Gastrocnemius medialis (tissue), 4 donors: ENCODE data around the gene PXDN.

Experiments used
- POLR2A ChIP-seq, 2 donors: fragments of 450-650 bp; IDR thresholded peaks; one replicate each; pipeline ENCODE4 v1.6.1; 2017; ENCODE audit warnings: antibody characterized with exemption in 2 of 2, mild to moderate bottlenecking in 2 of 2, moderate library complexity in 2 of 2
- TF ChIP-seq, protein P1 (sequence below), 5 experiments: fragments of 450-650 bp in 3 of 5; fragments of 200-600 bp in 2 of 5; sonication (generic) in 2 of 5; IDR thresholded peaks in 4 of 5; conservative IDR thresholded peaks in 1 of 5; 1 replicate in 4 of 5; 2 replicates in 1 of 5; pipeline ENCODE4 v1.5.1; 2016 to 2019; ENCODE audit warnings: antibody characterized with exemption in 5 of 5, mild to moderate bottlenecking in 3 of 5, moderate library complexity in 3 of 5

DNA sequence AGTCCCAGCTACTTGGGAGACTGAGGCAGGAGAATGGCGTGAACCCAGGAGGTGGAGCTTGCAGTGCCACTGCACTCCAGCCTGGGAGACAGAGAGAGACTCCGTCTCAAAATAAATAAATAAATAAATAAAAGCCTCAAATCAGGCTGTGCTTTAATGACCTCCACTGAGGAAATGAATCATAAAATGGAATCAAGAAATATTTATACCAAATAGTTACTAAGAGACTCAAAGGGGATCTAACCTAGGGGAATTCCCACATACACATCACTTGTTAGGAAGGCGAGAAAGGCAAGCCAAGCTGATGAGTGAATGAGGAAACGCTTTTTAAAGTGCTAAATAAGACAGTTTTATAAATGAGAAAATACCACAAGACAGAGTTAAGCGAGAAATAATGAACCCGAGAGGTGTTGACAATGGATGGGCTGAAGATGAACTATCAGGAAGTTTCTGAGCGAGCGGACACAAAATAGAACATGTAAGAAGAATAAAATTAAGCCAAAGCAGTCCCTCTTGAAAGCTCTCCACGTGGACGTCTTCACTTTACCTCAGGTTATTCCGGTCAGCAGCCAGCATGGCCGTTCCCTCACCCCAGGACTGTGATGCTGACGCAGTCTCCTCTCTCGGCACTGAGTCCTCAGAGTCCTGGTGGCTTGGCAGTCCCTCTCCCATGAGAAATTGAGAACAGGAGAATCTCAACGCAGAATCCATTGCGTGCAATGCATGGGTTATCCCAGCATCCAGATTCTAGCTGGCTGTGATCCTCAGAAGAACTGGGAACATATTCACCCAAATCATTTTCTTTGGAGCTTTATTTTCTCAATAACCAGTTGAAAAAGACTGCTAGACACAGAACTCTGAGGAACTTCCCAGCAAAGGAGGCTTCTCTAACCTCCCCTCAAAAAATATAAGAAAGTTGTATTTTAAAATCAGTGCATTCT lies 22.3 kb downstream of the PXDN start:
- TF ChIP-seq, protein P1, sequence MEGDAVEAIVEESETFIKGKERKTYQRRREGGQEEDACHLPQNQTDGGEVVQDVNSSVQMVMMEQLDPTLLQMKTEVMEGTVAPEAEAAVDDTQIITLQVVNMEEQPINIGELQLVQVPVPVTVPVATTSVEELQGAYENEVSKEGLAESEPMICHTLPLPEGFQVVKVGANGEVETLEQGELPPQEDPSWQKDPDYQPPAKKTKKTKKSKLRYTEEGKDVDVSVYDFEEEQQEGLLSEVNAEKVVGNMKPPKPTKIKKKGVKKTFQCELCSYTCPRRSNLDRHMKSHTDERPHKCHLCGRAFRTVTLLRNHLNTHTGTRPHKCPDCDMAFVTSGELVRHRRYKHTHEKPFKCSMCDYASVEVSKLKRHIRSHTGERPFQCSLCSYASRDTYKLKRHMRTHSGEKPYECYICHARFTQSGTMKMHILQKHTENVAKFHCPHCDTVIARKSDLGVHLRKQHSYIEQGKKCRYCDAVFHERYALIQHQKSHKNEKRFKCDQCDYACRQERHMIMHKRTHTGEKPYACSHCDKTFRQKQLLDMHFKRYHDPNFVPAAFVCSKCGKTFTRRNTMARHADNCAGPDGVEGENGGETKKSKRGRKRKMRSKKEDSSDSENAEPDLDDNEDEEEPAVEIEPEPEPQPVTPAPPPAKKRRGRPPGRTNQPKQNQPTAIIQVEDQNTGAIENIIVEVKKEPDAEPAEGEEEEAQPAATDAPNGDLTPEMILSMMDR (IDR thresholded peaks at IDR 0.05 in 4 of 5, conservative IDR thresholded peaks at IDR 0.05 in 1 of 5) = no peak
- no peak for TF ChIP-seq POLR2A (IDR thresholded peaks at IDR 0.05)
